Urothelium cell line (cell line): Measurements from ENCODE around the gene PFKFB3.
"Not testable (repeated sequence)": the region's sequence is repeated elsewhere in the genome, so short reads cannot be mapped to it uniquely, and the experiment has no call there.

Source experiments
- DNase-seq: peaks from one replicate; pipeline ENCODE4 v3.0.0; 2011; ENCODE audit warnings: low spot score, mixed read lengths
- FAIRE-seq: peaks from 2 replicates; lab custom pipeline; 2011; peaks lifted over from hg19 to GRCh38; lab: Jason Lieb, UNC

PFKFB3 gene

GRCh38 chr10:6200734-6201515 is 1.8 kb upstream of the PFKFB3 start:
- no peak for DNase-seq
- no peak for FAIRE-seq

- no peak for FAIRE-seq
Observed at GRCh38 chr10:6201516-6201975, 1.2 kb upstream of the PFKFB3 start.

GRCh38 chr10:6202098-6202683 is 541 bp upstream of the PFKFB3 start:
- no peak for DNase-seq
- FAIRE-seq, result no peak

More at GRCh38 chr10:6201516-6201975, 1.2 kb upstream of the PFKFB3 start:
- DNase-seq, result no peak

- no peak for FAIRE-seq
- DNase-seq, result peak; percentile 53
Observed at GRCh38 chr10:6203331-6204062, 765 bp downstream of the PFKFB3 start.

GRCh38 chr10:6204063-6204340 is 1.3 kb downstream of the PFKFB3 start:
- DNase-seq (no peak), FAIRE-seq (no peak)

DNA sequence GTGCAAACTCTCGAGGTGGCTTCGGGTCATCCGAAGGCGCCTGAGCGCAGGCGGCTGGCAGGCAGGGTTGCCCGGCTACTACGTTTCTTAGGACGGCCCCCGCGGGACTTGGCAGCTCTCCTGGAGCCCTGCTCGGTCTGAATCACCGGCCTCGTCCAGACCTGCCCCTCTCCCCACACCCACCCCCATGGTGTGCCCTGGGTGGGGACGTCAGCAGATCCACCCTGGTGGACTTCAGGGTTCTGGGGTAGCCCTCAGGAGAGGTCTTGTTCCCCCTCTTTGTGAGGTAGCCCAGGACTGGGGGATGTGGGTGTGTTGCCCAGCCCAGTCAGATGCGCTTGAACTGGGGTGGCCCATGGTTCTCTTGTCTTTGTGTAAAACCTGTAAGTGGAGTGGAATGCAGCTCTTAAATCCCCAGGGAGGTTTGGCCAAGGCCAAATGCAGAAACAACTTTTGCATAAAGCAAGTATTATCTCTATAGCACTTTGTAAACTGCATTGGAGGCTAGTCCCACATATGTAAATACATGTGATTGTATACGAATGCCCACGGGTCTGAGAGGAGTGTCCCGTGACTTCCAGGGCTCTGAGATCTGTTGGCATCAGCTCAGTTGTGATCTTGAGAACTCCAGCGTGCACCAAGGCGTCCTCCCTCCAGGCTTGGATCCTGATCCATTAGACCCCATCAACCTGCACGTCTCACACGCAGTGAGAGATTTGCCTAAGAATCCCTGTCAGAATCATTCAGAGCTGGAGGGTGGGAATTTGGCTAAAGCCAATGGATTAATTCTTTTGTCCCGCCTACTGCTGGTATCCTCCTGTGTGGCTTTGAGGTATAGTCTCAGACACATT is 1.8 kb downstream of the PFKFB3 start:
- no peak for FAIRE-seq
- peak; percentile 33 for DNase-seq

DNA sequence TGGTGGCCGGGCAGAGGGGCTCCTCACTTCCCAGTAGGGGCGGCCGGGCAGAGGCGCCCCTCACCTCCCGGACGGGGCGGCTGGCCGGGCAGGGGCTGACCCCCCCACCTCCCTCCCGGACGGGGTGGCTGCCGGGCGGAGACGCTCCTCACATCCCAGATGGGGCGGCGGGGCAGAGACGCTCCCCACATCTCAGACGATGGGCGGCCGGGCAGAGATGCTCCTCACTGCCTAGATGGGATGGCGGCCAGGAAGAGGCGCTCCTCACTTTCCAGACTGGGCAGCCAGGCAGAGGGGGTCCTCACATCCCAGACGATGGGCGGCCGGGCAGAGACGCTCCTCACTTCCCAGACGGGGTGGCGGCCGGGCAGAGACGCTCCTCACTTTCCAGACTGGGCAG is 3.8 kb downstream of the PFKFB3 start:
- not testable (repeated sequence) for FAIRE-seq, DNase-seq

DNA sequence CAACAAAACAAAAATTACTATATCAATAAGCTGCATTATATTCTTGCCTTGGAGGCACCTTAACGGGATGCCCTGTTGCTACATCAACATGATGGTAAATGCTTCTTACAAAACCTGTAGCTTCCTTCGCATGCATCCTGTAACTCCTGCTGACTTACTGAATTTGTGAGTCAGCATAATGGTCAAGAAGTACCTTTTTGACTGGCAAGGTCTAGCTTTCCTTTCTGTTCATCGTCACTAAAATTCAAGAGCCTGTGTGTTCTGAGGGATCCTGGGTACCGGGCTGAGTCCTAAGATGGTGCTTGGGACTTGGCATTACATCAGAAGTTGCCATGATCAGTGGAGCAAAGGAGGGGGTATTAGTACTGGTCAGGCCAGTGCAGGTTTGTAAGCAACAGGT is 4.9 kb downstream of the PFKFB3 start:
- FAIRE-seq, result no peak
- no peak for DNase-seq

DNA sequence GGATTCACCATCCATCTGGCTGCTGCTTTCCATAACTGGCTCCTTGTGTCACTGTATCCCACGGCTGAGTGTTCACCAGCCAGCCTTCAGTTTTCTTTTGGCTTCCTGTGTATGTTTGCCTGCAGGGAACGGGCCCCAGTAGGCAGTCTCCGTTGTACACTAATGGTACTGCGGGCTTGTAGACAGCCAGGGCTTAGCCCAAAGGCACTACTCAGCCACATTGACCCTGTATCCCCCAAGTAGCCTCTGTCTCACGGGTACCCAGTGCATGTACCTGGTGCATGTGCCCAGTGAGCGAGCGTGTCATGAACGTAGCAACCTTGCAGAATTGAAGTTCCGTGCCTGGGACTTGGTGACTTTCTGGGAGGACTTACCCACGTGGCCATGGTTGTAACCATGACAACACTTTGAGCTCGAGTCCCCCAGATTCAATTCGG is 6.1 kb downstream of the PFKFB3 start:
- no peak for DNase-seq
- no peak for FAIRE-seq

DNA sequence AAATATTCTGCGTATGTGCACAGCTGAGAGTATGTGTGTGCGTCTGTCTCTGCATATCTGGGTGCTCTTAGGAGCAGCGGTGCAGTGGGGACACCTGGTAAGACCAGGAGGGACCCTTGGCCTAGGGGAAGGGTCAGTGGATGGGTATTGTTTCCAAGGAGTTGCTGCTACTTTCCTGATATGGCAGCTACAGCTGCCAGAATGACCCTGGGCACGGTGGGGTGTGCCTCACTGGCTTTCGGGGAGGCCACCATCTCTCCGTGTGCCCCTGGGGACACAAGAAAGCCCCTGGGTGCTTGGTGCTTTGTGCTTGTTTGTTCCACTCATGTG is 8.6 kb downstream of the PFKFB3 start:
- DNase-seq (no peak), FAIRE-seq (no peak)

GRCh38 chr10:6211671-6212635 is 9.2 kb downstream of the PFKFB3 start:
- DNase-seq, result no peak
- FAIRE-seq, result no peak

- FAIRE-seq (no peak), DNase-seq (no peak)
Observed at GRCh38 chr10:6212806-6213205, 10.1 kb downstream of the PFKFB3 start.

DNA sequence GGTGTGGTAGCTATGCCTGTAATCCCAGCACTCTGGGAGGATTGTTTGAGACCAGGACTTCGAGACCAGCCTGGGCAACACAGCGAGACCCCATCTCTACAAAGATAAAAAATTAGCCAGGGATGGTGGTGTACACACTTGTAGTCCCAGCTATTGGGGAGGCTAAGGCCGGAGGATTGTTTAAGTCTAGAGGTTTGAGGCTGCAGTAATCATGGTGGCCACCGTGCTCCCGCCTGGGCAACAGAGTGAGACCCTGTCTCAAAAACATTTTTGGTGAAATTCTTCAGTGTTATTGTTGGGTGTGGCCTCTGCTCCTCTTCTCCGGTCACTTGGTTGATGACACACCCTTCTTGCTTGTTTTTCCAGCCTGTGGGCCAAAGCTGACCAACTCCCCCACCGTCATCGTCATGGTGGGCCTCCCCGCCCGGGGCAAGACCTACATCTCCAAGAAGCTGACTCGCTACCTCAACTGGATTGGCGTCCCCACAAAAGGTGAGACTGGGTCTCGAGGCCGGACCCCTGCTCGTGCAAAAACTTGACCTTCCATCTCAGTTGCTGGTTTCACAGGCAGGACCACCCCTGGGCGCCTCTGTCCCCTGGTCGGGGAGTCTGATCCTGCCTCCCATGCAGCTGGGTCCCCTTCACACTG is 10.6 kb downstream of the PFKFB3 start:
- DNase-seq (no peak), FAIRE-seq (no peak)

- DNase-seq, result no peak
- FAIRE-seq, result no peak
Observed at GRCh38 chr10:6213908-6214307, 11.2 kb downstream of the PFKFB3 start.

DNA sequence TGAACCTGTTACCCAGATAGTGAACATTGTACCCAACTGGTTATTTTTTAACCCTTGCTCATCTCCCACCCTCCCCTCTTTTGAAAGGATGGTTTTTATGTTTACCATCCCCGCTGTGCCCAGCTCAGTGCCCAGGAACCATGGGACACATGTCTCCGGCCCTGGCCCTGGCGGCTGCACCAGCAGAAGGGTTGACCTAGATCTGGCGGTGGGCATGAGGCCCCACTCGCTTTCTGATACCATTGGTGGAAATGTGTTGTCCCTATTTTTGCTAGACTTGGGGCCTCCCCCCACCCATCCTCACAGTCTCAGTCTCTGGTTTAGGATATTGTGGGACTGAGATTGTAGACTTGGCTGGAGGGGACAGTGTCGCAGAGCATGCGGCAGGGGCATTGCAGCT is 11.9 kb downstream of the PFKFB3 start:
- no peak for DNase-seq
- no peak for FAIRE-seq

- FAIRE-seq (no peak), DNase-seq (no peak)
Observed at GRCh38 chr10:6215241-6215640, 12.5 kb downstream of the PFKFB3 start.

DNA sequence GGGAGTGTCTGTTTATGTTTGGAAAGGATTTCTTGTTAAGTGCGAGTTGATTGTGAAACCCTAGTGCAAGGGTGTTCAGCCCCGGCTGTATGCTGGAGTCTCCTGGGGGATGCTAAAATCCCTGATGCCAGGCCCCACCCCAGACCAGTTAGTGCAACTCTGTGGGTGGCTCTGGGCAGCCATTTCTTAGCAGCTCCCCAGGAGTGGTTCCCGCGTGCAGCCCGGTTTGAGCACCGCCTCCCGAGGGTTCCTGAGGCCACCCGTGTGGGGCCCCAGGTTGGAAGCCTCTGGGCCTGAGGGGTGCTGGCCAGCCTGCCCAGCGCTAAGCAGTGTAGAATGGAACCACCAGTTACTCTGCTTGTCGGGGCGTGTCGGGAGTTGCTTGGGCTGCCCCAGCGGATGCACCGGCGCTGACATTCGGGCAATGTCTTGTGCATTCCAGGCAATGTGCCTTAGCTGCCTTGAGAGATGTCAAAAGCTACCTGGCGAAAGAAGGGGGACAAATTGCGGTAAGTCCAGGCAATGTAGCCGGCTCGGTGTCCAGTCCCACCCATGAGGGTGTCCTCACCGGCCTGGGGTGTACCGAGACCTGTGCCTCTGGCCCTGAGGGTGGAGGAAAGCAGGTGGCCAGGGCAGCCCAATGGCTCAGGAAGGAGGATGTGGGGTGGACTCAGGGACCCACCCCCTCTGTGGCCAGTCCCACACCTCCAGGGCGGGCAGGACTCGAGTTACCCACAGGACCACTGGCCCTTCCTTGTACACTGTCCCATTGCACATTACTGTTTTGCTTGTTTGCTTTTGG is 13.2 kb downstream of the PFKFB3 start:
- DNase-seq (no peak), FAIRE-seq (no peak)

DNA sequence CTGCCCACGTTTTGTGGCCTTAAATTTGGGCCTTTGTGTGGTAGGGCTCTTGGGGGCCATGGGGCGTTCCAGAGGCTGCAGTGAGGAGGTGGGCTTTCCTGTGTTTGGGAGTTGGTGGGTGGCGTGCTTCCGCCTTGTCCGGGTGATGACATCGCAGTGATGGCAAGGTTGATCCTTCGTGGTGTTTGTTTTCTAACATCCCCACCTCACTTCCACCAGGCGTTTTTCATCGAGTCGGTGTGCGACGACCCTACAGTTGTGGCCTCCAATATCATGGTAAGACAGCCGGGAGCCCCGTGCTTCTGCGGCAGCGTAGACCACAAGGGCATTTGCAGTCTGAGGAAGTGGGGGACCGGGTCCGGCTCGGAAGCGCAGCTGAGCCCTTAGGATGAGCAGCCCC is 14.2 kb downstream of the PFKFB3 start:
- no peak for FAIRE-seq
- DNase-seq, result no peak

DNA sequence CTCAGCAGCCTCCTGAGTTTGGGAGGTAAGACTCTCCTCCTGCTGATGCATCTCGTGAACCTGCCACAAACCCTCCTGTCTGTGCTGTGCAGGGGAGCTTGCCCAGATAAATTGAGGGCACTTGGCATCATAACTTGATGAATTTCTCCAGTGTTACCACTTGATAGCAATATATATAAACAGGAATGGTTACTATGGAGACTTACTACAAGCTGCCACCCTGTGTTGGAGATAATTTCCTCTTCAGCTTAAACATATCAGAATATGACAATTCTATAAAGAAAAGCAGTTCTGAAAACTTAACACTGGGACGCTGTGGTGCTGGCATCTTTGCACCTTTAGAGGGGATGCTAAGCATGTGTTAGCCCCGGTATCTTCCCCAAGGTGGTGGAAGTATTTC is 14.9 kb downstream of the PFKFB3 start:
- DNase-seq (no peak), FAIRE-seq (no peak)
